ENCODE data around the gene SEC63. TPM values are rescaled to one million over a fixed set of nuclear protein-coding genes. Genes with fewer than 3 reads are reported as not detected.

The SEC63 gene
- total and polyA plus RNA-seq, 2 of the 4 experiments (the other 2 are of a cell fraction) = 8.6 to 22.4 TPM

- H2BK5ac ChIP-seq (ENCODE audit: low read depth, low read length, poor library complexity, severe bottlenecking) = no peak overlapping the region
- H2BK20ac ChIP-seq (ENCODE audit: low read depth, low read length) = no peak overlapping the region
- H4K20me1 ChIP-seq (ENCODE audit: insufficient read depth, low read length) = no peaks in the 10 kb centered on the region
- no peak overlapping the region for H4K91ac ChIP-seq (ENCODE audit: insufficient read depth, low read depth, low read length)
- in situ Hi-C loops (cut with MboI; ENCODE audit: low sequenced_read_pairs) = loop anchor here (5.0 kb wide), 1 partner anchor 62 kb away; no protein-coding TSS in a partner anchor
- DNase-seq = no peak
- H3K79me1 ChIP-seq (ENCODE audit: low read depth in 1 of 2, low read length in 2 of 2) = no peaks in the 10 kb centered on the region
- 86% methylated on average over 8 of the region's 14 CpGs; no CpG with 5 or more reads in 1 of the 2 experiments for WGBS, 2 experiments (ENCODE audit: extremely low coverage in 2 of 2, insufficient read length in 1 of 2)
- ATAC-seq (ENCODE audit: low read depth) = no peak
- H3K9me1 ChIP-seq (ENCODE audit: insufficient read depth, low read length) = no peaks in the 10 kb centered on the region
- no peak overlapping the region for H3K14ac ChIP-seq (replicated peaks; ENCODE audit: low read depth, low read length)
- no peak overlapping the region for H2AFZ ChIP-seq (replicated peaks; ENCODE audit: low read length, poor library complexity)
- H3K18ac ChIP-seq (ENCODE audit: low read depth, low read length) = no peak overlapping the region
- H3K23ac ChIP-seq (ENCODE audit: low read depth, low read length) = no peak overlapping the region
- H2AK9ac ChIP-seq (replicated peaks; ENCODE audit: low read depth, low read length, poor library complexity) = no peak overlapping the region
- no peak overlapping the region for H3K27ac ChIP-seq (ENCODE audit: insufficient read depth, low read length)
- H3K9ac ChIP-seq (ENCODE audit: low read depth, low read length) = no peak overlapping the region
- H3K4ac ChIP-seq (ENCODE audit: low read depth, low read length) = no peak overlapping the region
- no peak overlapping the region for H3K4me3 ChIP-seq (ENCODE audit: insufficient read depth, low read depth, low read length)
- CTCF ChIA-PET = interaction anchor here (0.6 kb wide), 1 partner anchor 205 kb away, joined by 4 read pairs; no protein-coding TSS in a partner anchor
- no TSS peak for BruUV-seq (replicated peaks)
- no peaks in the 10 kb centered on the region for H3K36me3 ChIP-seq (ENCODE audit: control insufficient read depth, insufficient read depth, low read length)
- no peak overlapping the region for H2BK120ac ChIP-seq (ENCODE audit: low read depth, low read length)
- H4K5ac ChIP-seq (ENCODE audit: low read depth, low read length) = no peak overlapping the region
- no peak overlapping the region for H3K4me2 ChIP-seq (ENCODE audit: low read depth, low read length)
- no peak overlapping the region for H4K8ac ChIP-seq (ENCODE audit: low read depth in 2 of 2, low read length in 2 of 2)
- H3K9me3 ChIP-seq (ENCODE audit: control insufficient read depth, insufficient read depth, low read length) = no peaks in the 10 kb centered on the region
- H3K4me1 ChIP-seq (ENCODE audit: control insufficient read depth, insufficient read depth, low read length) = no peaks in the 10 kb centered on the region
- POLR2A ChIA-PET (ENCODE audit: unreplicated experiment) = no interaction called here
- TF ChIP-seq USF2 (IDR thresholded peaks at IDR 0.05; ENCODE audit: low read depth, low read length) (no peak), FOS (IDR thresholded peaks at IDR 0.05; ENCODE audit: low read depth, low read length) (no peak), CHD1 (IDR thresholded peaks at IDR 0.05; ENCODE audit: low read depth, low read length) (no peak), ELK1 (IDR thresholded peaks at IDR 0.05; ENCODE audit: borderline replicate concordance, low read depth, low read length) (no peak), RCOR1 (IDR thresholded peaks at IDR 0.05; ENCODE audit: insufficient replicate concordance, low read length) (no peak), SMC3 (IDR thresholded peaks at IDR 0.05; ENCODE audit: low read depth, low read length) (no peak), POLR2A (IDR thresholded peaks at IDR 0.05; ENCODE audit: low read depth, low read length) (no peak), MAZ (IDR thresholded peaks at IDR 0.05; ENCODE audit: borderline replicate concordance, low read depth, low read length) (no peak), RFX5 (IDR thresholded peaks at IDR 0.05; ENCODE audit: low read depth, low read length) (no peak)
- H2AK5ac ChIP-seq (ENCODE audit: low read depth, low read length) = no peak overlapping the region
- no peak overlapping the region for H3K56ac ChIP-seq (ENCODE audit: extremely low read depth, insufficient read depth, low read length)
- intact Hi-C loops (cut with micrococcal nuclease) = no loop called here
- H3K27me3 ChIP-seq (ENCODE audit: control insufficient read depth, insufficient read depth, low read length) = peaks cover 4% of the 10 kb centered on the region
- no peak overlapping the region for H2BK15ac ChIP-seq (ENCODE audit: low read depth, low read length)
- dilution Hi-C loops (cut with HindIII; ENCODE audit: low sequenced_read_pairs, unreplicated experiment) = no loop called here
Measured at GRCh38 chr6:107985701-107986100, 27.7 kb upstream of the SEC63 start.
